MCF 10A (cell line): ENCODE data around the gene NLGN4X. TPM values are rescaled to one million over a fixed set of nuclear protein-coding genes. Genes with fewer than 3 reads are reported as not detected.

ENCODE experiments used
- BruUV-seq: library from RNA; stranded (reverse); fragments of 400-500 nt; replicated peaks from 2 replicates; lab custom pipeline; 2021; lab: Mats Ljungman, UMichigan
- CTCF ChIA-PET: fragments of 300-600 bp; sonication (Branson Sonifier 250); formaldehyde crosslinking; extraction: SDS; loops from one replicate; lab custom pipeline; 2021; ENCODE audit warnings: antibody characterized with exemption, inconsistent platforms; lab: Yijun Ruan, JAX
- POLR2A ChIA-PET: fragments of 300-600, 350-650 bp; sonication (Branson Sonifier 250); formaldehyde crosslinking; extraction: SDS; loops from one replicate; lab custom pipeline; 2020; ENCODE audit warnings: antibody characterized with exemption, inconsistent platforms; lab: Yijun Ruan, JAX
- DNase-seq: peaks from one replicate; pipeline ENCODE4 v3.0.0-alpha.2; 2018; ENCODE audit not compliant: unreplicated experiment
- H3K27ac Mint-ChIP-seq: one replicate; pipeline ENCODE4 v1.8.0; 2022; ENCODE audit warnings: mild to moderate bottlenecking, low read depth, mixed read lengths; ENCODE audit not compliant: unreplicated experiment
- H3K27me3 Mint-ChIP-seq: one replicate; pipeline ENCODE4 v1.8.0; 2022; ENCODE audit warnings: mixed read lengths; ENCODE audit not compliant: insufficient read depth, unreplicated experiment
- H3K36me3 Mint-ChIP-seq: one replicate; pipeline ENCODE4 v1.8.0; 2022; ENCODE audit warnings: mild to moderate bottlenecking, moderate library complexity, mixed read lengths; ENCODE audit not compliant: insufficient read depth, unreplicated experiment
- H3K4me1 Mint-ChIP-seq: one replicate; pipeline ENCODE4 v1.8.0; 2022; ENCODE audit warnings: mixed read lengths; ENCODE audit not compliant: insufficient read depth, unreplicated experiment
- H3K4me3 Mint-ChIP-seq: one replicate; pipeline ENCODE4 v1.8.0; 2022; ENCODE audit warnings: mild to moderate bottlenecking, moderate library complexity, mixed read lengths; ENCODE audit not compliant: unreplicated experiment
- H3K9me3 Mint-ChIP-seq: one replicate; pipeline ENCODE4 v1.8.0; 2022; ENCODE audit warnings: mixed read lengths; ENCODE audit not compliant: unreplicated experiment
- CTCF ChIP-seq: fragments of 200-600 bp; IDR thresholded peaks from one replicate; pipeline ENCODE4 v1.8.0; 2022; ENCODE audit warnings: antibody characterized with exemption, mild to moderate bottlenecking; ENCODE audit not compliant: unreplicated experiment
- intact Hi-C: fragments of 100-400 bp; cut with micrococcal nuclease; formaldehyde crosslinking; loops from 2 replicates; pipeline ENCODE4 v1.14.1; 2022
- total RNA-seq: library from RNA; stranded (reverse); gene quantifications from 2 replicates; pipeline ENCODE4 v1.2.3, GENCODE V29; 2022

The NLGN4X gene
- total RNA-seq, 1 experiment from 2014 or later, result 1.6 TPM

GRCh38 chrX:5869786-5870185 is 358.9 kb downstream of the NLGN4X start:
- ChIA-PET CTCF (interaction anchor here (0.6 kb wide), 1 partner anchor 11 kb away, joined by 4 read pairs; no protein-coding TSS in a partner anchor), POLR2A (no interaction called here)
- no peaks in the 10 kb centered on the region for H3K36me3 Mint-ChIP-seq
- H3K9me3 Mint-ChIP-seq, result peaks cover 12% of the 10 kb centered on the region
- H3K4me1 Mint-ChIP-seq, result peaks cover 6% of the 10 kb centered on the region
- no TSS peak for BruUV-seq
- TF ChIP-seq CTCF, result no peak
- peak overlapping the region; percentile 56 for H3K4me3 Mint-ChIP-seq
- peak overlapping the region; percentile 63 for H3K27ac Mint-ChIP-seq
- DNase-seq, result no peak
- intact Hi-C loops, result loop anchor here (10.0 kb wide), 1 partner anchor 635 kb away; no protein-coding TSS in a partner anchor
- H3K27me3 Mint-ChIP-seq, result no peaks in the 10 kb centered on the region

- Mint-ChIP-seq H3K4me1 (peaks cover 6% of the 10 kb centered on the region), H3K9me3 (peaks cover 18% of the 10 kb centered on the region), H3K4me3 (no peak overlapping the region), H3K36me3 (no peaks in the 10 kb centered on the region), H3K27me3 (no peaks in the 10 kb centered on the region), H3K27ac (no peak overlapping the region)
- no peak for TF ChIP-seq CTCF
- no peak for DNase-seq
- ChIA-PET POLR2A (no interaction called here), CTCF (no interaction called here)
- intact Hi-C loops, result no loop called here
- no TSS peak for BruUV-seq
Measured at GRCh38 chrX:5867778-5868177, 360.9 kb downstream of the NLGN4X start.

- no TSS peak for BruUV-seq
- no peaks in the 10 kb centered on the region for H3K27me3 Mint-ChIP-seq
- no peak overlapping the region for H3K27ac Mint-ChIP-seq
- H3K36me3 Mint-ChIP-seq, result no peaks in the 10 kb centered on the region
- POLR2A ChIA-PET, result interaction anchor here (0.6 kb wide), 1 partner anchor 124 kb away, joined by 3 read pairs; no protein-coding TSS in a partner anchor
- no peak for DNase-seq
- no peak overlapping the region for H3K4me3 Mint-ChIP-seq
- H3K4me1 Mint-ChIP-seq, result no peaks in the 10 kb centered on the region
- TF ChIP-seq CTCF, result no peak
- intact Hi-C loops, result no loop called here
- H3K9me3 Mint-ChIP-seq, result peaks cover 5% of the 10 kb centered on the region
- CTCF ChIA-PET, result no interaction called here
Measured at GRCh38 chrX:5857232-5857631, 371.4 kb downstream of the NLGN4X start.

- intact Hi-C loops, result no loop called here
- ChIA-PET CTCF (no interaction called here), POLR2A (no interaction called here)
- Mint-ChIP-seq H3K27ac (no peak overlapping the region), H3K36me3 (no peaks in the 10 kb centered on the region), H3K4me3 (no peak overlapping the region), H3K27me3 (no peaks in the 10 kb centered on the region), H3K4me1 (no peaks in the 10 kb centered on the region), H3K9me3 (peaks cover 12% of the 10 kb centered on the region)
- no TSS peak for BruUV-seq
- no peak for TF ChIP-seq CTCF
- DNase-seq, result no peak
Measured at GRCh38 chrX:5852941-5853340, 375.7 kb downstream of the NLGN4X start.
